GM12892 (cell line): ENCODE data around the gene ZMYND19.

Experiments used
- DNase-seq: peaks from one replicate; pipeline ENCODE4 v3.0.0; 2011; ENCODE audit not compliant: insufficient read length
- FAIRE-seq: peaks from 2 replicates; lab custom pipeline; 2011; peaks lifted over from hg19 to GRCh38; lab: Jason Lieb, UNC
- POLR2A ChIP-seq: IDR thresholded peaks from 2 replicates; pipeline ENCODE4 v1.6.1; 2011; ENCODE audit warnings: low read depth, low read length, control low read depth
- POLR2AphosphoS5 ChIP-seq: IDR thresholded peaks from 2 replicates; pipeline ENCODE4 v1.6.1; 2011; ENCODE audit warnings: low read depth, low read length, control low read depth
- TAF1 ChIP-seq: IDR thresholded peaks from 2 replicates; pipeline ENCODE4 v1.6.1; 2011; ENCODE audit warnings: low read depth, mild to moderate bottlenecking, control low read depth, low read length, borderline replicate concordance

Gene ZMYND19

GRCh38 chr9:137612741-137613142 is 22.4 kb upstream of the ZMYND19 start:
- no peak for TF ChIP-seq TAF1
- TF ChIP-seq POLR2A = no peak
- TF ChIP-seq POLR2AphosphoS5 = no peak
- DNase-seq = no peak
- no peak for FAIRE-seq

- TF ChIP-seq TAF1 = no peak
- TF ChIP-seq POLR2AphosphoS5 = no peak
- no peak for TF ChIP-seq POLR2A
- DNase-seq = no peak
- FAIRE-seq = no peak
These were observed 21.6 kb upstream of the ZMYND19 start for GRCh38 chr9:137611623-137612609.

GRCh38 chr9:137610944-137611343 is 20.6 kb upstream of the ZMYND19 start:
- FAIRE-seq = no peak
- DNase-seq = no peak
- TF ChIP-seq TAF1 = no peak
- no peak for TF ChIP-seq POLR2AphosphoS5
- no peak for TF ChIP-seq POLR2A

- FAIRE-seq (no peak), DNase-seq (no peak)
- no peak for TF ChIP-seq TAF1
- no peak; the same call in 1 of the 2 replicates for TF ChIP-seq POLR2AphosphoS5
- no peak for TF ChIP-seq POLR2A
These were observed 17.0 kb upstream of the ZMYND19 start for GRCh38 chr9:137607141-137607857.

- FAIRE-seq (no peak), DNase-seq (no peak)
- TF ChIP-seq POLR2A = no peak
- no peak for TF ChIP-seq TAF1
- TF ChIP-seq POLR2AphosphoS5 = no peak
These were observed 16.4 kb upstream of the ZMYND19 start for GRCh38 chr9:137606734-137607138.

GRCh38 chr9:137606005-137606621 is 15.8 kb upstream of the ZMYND19 start:
- DNase-seq = no peak
- FAIRE-seq = peak; percentile 9
- no peak for TF ChIP-seq TAF1
- TF ChIP-seq POLR2AphosphoS5 = no peak
- TF ChIP-seq POLR2A = no peak

GRCh38 chr9:137605121-137606004 is 15.1 kb upstream of the ZMYND19 start, which contains the start of gene ARRDC1:
TSS of gene ARRDC1 (plus strand) at chr9:137605686. CDS start at chr9:137605718, 32 bp downstream.
- DNase-seq (peak; percentile 92), FAIRE-seq (peak; percentile 82)
- TF ChIP-seq POLR2AphosphoS5 (peak; percentile 54; the same call in 1 of the 2 replicates), POLR2A (peak; percentile 81; the same call in 1 of the 2 replicates), TAF1 (no peak)

- no peak for FAIRE-seq
- no peak for DNase-seq
- TF ChIP-seq POLR2A = no peak
- TF ChIP-seq POLR2AphosphoS5 = no peak
- no peak for TF ChIP-seq TAF1
These were observed 14.2 kb upstream of the ZMYND19 start for GRCh38 chr9:137604345-137605086.

- DNase-seq = no peak
- TF ChIP-seq POLR2AphosphoS5 (no peak), POLR2A (no peak), TAF1 (no peak)
- no peak for FAIRE-seq
These were observed 13.6 kb upstream of the ZMYND19 start for GRCh38 chr9:137603879-137604278.
